Suprapubic skin (tissue), 4 donors: ENCODE results near the gene MCM9. TPM values are rescaled to one million over a fixed set of nuclear protein-coding genes. Genes with fewer than 3 reads are reported as not detected.

Source experiments
- DNase-seq, 2 donors: peaks; one replicate each; pipeline ENCODE4 v3.0.0-alpha.2; 2019; ENCODE audit warnings: low spot score in 2 of 2
- H3K27ac ChIP-seq: fragments of 200-600 bp; sonication (generic); one replicate; pipeline ENCODE4 v1.5.1; 2019
- H3K27me3 ChIP-seq: fragments of 200-600 bp; sonication (generic); one replicate; pipeline ENCODE4 v1.5.1; 2019
- H3K36me3 ChIP-seq: fragments of 200-600 bp; sonication (generic); one replicate; pipeline ENCODE4 v1.5.1; 2019
- H3K4me1 ChIP-seq: fragments of 200-600 bp; sonication (generic); one replicate; pipeline ENCODE4 v1.5.1; 2019
- H3K4me3 ChIP-seq: fragments of 200-600 bp; sonication (generic); one replicate; pipeline ENCODE4 v1.5.1; 2019; ENCODE audit warnings: mild to moderate bottlenecking
- H3K9me3 ChIP-seq: fragments of 200-600 bp; sonication (generic); one replicate; pipeline ENCODE4 v1.5.1; 2019
- EP300 ChIP-seq: sonication (generic); formaldehyde crosslinking; IDR thresholded peaks from one replicate; pipeline ENCODE4 v1.6.1; 2017; ENCODE audit warnings: antibody characterized with exemption
- POLR2A ChIP-seq, 2 donors: fragments of 450-650 bp; IDR thresholded peaks; one replicate each; pipeline ENCODE4 v1.6.1; 2017; ENCODE audit warnings: antibody characterized with exemption in 2 of 2, mild to moderate bottlenecking in 2 of 2, moderate library complexity in 2 of 2
- POLR2AphosphoS5 ChIP-seq, 3 donors: sonication (generic); formaldehyde crosslinking; IDR thresholded peaks; one replicate each; pipeline ENCODE4 v1.6.1; 2017; ENCODE audit warnings: antibody characterized with exemption in 3 of 3
- WGBS: methylation state at CpG from one replicate; pipeline ENCODE4 v1.1.5; 2018; 5-methylcytosine and 5-hydroxymethylcytosine counted together
- total RNA-seq, 4 donors: library from RNA; depleted of rRNA; stranded (reverse); fragments of >200 nt; gene quantifications; one replicate each; pipeline ENCODE4 v1.1.0, GENCODE V29; 2016
- TF ChIP-seq, protein P1 (sequence below), 2 donors: fragments of 200-600 bp in 1 of 2; fragments of 450-650 bp in 1 of 2; sonication (generic) in 1 of 2; IDR thresholded peaks; one replicate each; pipeline ENCODE4 v1.5.1; 2016 to 2019; ENCODE audit warnings: antibody characterized with exemption in 2 of 2, mild to moderate bottlenecking in 1 of 2, moderate library complexity in 1 of 2

The MCM9 gene
- total RNA-seq, 4 donors from 2014 or later, result 19.2 to 37.2 (median 26.8) TPM

DNA sequence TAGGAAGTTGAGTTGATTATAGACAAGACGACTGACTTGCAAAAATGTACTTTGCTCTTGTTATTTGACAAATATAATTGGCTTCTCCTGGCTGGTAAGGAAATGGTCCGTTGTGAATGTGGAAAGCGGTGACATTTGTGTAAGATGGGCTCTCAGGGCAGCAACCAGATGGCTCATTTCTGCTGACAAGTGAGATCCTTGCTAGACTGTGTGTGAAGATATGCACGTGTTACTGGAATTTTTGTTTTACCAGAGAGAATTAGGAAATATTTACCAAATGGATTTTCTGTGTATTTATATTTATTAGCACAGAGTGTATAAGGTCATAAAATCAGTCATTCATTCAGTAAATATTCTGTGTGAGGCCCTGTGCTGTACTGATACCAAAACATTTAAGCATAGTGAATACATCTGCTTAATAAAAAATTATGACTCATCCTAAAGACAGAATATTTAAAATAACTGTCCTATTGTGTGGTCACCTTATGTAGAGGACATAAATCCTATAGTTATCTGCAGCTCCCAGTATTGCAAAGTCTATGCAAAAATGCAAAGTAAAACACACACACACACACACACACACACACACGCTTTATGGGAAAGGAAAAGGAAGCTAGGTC is 150.9 kb downstream of the MCM9 start:
- Histone ChIP-seq H3K36me3 (no peaks in the 10 kb centered on the region), H3K9me3 (no peaks in the 10 kb centered on the region), H3K27ac (no peak overlapping the region), H3K4me1 (peaks cover 15% of the 10 kb centered on the region), H3K27me3 (no peaks in the 10 kb centered on the region), H3K4me3 (no peak overlapping the region)
- TF ChIP-seq EP300 (no peak), POLR2AphosphoS5 (IDR thresholded peaks at IDR 0.05) (no peak), POLR2A (IDR thresholded peaks at IDR 0.05) (no peak)
- TF ChIP-seq, protein P1, sequence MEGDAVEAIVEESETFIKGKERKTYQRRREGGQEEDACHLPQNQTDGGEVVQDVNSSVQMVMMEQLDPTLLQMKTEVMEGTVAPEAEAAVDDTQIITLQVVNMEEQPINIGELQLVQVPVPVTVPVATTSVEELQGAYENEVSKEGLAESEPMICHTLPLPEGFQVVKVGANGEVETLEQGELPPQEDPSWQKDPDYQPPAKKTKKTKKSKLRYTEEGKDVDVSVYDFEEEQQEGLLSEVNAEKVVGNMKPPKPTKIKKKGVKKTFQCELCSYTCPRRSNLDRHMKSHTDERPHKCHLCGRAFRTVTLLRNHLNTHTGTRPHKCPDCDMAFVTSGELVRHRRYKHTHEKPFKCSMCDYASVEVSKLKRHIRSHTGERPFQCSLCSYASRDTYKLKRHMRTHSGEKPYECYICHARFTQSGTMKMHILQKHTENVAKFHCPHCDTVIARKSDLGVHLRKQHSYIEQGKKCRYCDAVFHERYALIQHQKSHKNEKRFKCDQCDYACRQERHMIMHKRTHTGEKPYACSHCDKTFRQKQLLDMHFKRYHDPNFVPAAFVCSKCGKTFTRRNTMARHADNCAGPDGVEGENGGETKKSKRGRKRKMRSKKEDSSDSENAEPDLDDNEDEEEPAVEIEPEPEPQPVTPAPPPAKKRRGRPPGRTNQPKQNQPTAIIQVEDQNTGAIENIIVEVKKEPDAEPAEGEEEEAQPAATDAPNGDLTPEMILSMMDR (IDR thresholded peaks at IDR 0.05), result no peak
- 49% methylated on average over 5 of the region's 5 CpGs for WGBS
- no peak for DNase-seq

DNA sequence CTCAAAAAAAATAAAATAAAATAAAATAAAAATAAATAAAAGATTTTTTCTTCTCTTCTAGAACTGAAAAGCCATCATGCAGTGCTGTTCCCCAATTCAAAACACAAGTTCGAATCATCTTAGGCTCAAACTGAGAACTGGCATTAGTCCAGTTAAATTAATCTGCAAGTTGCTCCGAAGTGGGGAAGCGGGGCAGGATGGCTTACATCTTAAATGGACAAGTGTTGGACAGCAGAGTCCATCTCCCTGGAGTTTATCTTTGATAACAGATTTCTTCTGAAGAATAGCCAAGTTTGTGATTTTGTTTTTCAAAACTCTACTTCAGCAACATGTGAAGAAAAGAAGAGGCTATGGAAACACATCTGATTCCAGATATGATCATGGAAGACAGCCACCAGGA is 152.3 kb downstream of the MCM9 start:
- WGBS, result 82% methylated on average over 3 of the region's 3 CpGs
- no peak for DNase-seq
- Histone ChIP-seq H3K4me3 (no peak overlapping the region), H3K27ac (no peak overlapping the region), H3K4me1 (peaks cover 15% of the 10 kb centered on the region), H3K36me3 (no peaks in the 10 kb centered on the region), H3K9me3 (no peaks in the 10 kb centered on the region), H3K27me3 (no peaks in the 10 kb centered on the region)
- TF ChIP-seq, protein P1 (IDR thresholded peaks at IDR 0.05), result no peak
- TF ChIP-seq POLR2A (IDR thresholded peaks at IDR 0.05) (no peak), POLR2AphosphoS5 (IDR thresholded peaks at IDR 0.05) (no peak), EP300 (no peak)

DNA sequence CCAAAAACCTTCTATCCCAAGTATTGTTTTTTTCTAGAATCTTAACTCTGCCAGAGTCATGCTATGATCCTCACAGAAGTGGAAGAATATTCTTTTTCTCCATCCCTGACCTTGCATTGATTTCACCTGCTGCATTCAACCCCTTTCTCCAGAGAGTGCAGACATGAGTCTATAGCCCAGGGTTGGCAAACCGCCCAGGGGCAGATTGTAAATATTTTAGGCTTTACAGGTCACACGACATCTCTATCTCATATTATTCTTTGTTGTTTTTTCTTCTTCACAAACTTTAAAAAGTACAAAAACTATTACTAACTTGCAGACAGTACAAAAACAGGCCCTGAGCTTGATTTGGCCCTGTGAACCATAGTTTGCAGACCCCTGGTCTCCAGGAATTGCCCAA is 153.1 kb downstream of the MCM9 start:
- WGBS, result 47% methylated on average over 2 of the region's 2 CpGs

DNA sequence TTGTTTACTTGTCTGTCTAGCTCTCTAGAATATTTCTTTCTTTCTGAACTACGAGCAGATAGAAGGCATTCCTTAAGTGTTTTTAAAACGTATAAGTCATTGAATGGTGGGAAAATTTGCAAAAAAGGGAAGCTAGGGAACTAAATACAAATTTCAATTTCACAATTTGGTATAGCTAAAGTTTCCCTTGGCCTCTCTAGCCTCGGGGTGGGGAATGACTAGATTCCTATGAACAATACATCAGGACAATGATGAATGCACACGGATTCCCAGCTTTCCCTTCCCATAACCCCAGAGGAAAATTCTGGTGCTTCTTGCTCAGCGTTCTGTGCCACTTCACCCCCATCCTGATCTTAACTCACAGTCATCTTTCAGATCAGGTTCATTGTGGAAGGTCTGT is 154.3 kb downstream of the MCM9 start:
- no peaks in the 10 kb centered on the region for H3K9me3 ChIP-seq
- H3K27ac ChIP-seq, result no peak overlapping the region
- no peak overlapping the region for H3K4me3 ChIP-seq
- WGBS, result 46% methylated on average over 5 of the region's 5 CpGs
- no peak for DNase-seq
- TF ChIP-seq POLR2A (IDR thresholded peaks at IDR 0.05), result no peak
- TF ChIP-seq, protein P1 (IDR thresholded peaks at IDR 0.05), result no peak
- no peak for TF ChIP-seq EP300
- H3K27me3 ChIP-seq, result no peaks in the 10 kb centered on the region
- no peaks in the 10 kb centered on the region for H3K36me3 ChIP-seq
- H3K4me1 ChIP-seq, result peaks cover 25% of the 10 kb centered on the region

More for the DNA sequence above, 153.1 kb downstream of the MCM9 start:
- TF ChIP-seq, protein P1 (IDR thresholded peaks at IDR 0.05), result no peak
- TF ChIP-seq POLR2A (IDR thresholded peaks at IDR 0.05) (no peak), POLR2AphosphoS5 (IDR thresholded peaks at IDR 0.05) (no peak), EP300 (no peak)
- DNase-seq, result no peak
- Histone ChIP-seq H3K27ac (no peak overlapping the region), H3K4me1 (peaks cover 18% of the 10 kb centered on the region), H3K36me3 (no peaks in the 10 kb centered on the region), H3K27me3 (no peaks in the 10 kb centered on the region), H3K4me3 (no peak overlapping the region), H3K9me3 (no peaks in the 10 kb centered on the region)

DNA sequence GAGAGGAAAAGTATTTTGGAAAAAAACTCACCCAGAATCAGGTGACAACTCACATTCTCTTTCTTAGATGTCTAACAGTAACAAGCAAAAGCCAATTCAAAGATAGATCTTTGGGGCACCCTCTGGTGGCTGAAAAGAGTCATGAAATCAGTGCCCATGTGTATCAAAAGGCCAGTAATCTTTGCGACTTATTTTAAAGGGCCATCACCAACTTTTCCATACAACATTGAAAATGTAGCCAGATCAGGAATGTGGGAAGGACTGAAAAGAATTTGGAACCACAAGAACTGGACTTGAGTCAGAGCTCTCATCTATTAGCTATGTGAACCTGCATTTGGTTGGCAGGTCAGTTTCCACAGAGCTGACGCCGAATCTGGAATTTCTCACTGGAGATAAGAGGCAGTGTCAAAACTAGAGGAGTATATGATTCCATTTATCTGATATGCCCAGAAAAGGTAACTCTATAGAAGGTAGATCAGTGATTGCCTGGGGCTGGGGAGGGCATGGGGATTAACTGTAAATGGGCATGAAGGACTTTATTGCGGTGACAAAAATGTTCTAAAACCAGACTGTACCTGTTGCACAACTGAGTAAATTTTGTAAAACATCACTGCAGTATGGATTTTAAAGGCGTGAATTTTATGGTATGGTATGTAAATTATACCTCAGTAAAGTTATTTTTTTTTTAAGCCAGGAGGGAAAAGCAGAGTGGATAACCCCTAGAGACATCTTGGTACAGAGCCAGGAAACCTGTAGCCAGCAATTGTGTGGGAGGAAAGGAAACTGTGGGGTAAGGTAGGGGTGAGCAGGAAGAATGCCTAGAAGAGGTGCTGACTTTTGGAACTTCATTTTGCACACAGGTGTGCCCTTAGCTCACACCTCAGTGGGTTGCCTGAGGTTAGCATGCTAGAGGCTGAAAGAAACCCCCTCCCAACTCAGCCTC is 158.1 kb downstream of the MCM9 start:
- 42% methylated on average over 5 of the region's 5 CpGs for WGBS
- peaks cover 14% of the 10 kb centered on the region for H3K4me1 ChIP-seq
- no peaks in the 10 kb centered on the region for H3K9me3 ChIP-seq
- H3K36me3 ChIP-seq, result no peaks in the 10 kb centered on the region
- no peaks in the 10 kb centered on the region for H3K27me3 ChIP-seq
- DNase-seq, result no peak
- no peak for TF ChIP-seq POLR2AphosphoS5 (IDR thresholded peaks at IDR 0.05)
- TF ChIP-seq EP300, result no peak
- TF ChIP-seq, protein P1 (IDR thresholded peaks at IDR 0.05), result peak; percentile 50 to 62
- TF ChIP-seq POLR2A (IDR thresholded peaks at IDR 0.05), result no peak
- H3K4me3 ChIP-seq, result no peak overlapping the region
- no peak overlapping the region for H3K27ac ChIP-seq
